C1 segment of cervical spinal cord (tissue), 14 donors: ENCODE data around the gene LARP6.
"Not testable (repeated sequence)": the region's sequence is repeated elsewhere in the genome, so short reads cannot be mapped to it uniquely, and the experiment has no call there.

Experiments
- DNase-seq, 14 donors: peaks; one replicate each; lab custom pipeline; 2025; lab: John Stamatoyannopoulos, UW

The LARP6 gene

GRCh38 chr15:70859322-70859908 is 5.5 kb upstream of the LARP6 start:
- no peak for DNase-seq

DNA sequence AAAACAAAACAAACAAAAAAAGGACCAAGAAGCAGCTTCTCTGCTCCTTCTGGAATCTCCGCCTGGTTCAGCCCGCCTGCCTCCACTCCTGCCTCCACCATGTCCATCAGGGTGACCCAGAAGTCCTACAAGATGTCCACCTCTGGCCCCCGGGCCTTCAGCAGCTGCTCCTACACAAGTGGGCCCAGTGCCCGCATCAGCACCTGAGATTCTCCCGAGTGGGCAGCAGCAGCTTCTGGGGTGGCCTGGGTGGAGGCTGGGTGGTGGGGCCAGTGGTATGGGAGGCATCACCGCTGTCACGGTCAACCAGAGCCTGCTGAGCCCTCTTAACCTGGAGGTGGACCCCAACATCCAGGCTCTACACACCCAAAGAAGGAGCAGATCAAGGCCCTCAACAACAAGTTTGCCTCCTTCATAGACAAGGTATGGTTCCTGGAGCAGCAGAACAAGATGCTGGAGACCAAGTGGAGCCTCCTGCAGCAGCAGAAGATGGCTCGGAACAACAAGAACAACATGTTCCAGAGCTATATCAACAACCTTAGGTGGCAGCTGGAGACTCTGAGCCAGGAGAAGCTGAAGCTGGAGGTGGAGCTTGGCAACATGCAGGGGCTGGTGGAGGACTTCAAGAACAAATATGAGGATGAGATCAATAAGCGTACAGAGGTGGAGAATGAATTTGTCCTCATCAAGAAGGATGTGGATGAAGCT is 4.8 kb upstream of the LARP6 start:
- DNase-seq = not testable (repeated sequence)

DNA sequence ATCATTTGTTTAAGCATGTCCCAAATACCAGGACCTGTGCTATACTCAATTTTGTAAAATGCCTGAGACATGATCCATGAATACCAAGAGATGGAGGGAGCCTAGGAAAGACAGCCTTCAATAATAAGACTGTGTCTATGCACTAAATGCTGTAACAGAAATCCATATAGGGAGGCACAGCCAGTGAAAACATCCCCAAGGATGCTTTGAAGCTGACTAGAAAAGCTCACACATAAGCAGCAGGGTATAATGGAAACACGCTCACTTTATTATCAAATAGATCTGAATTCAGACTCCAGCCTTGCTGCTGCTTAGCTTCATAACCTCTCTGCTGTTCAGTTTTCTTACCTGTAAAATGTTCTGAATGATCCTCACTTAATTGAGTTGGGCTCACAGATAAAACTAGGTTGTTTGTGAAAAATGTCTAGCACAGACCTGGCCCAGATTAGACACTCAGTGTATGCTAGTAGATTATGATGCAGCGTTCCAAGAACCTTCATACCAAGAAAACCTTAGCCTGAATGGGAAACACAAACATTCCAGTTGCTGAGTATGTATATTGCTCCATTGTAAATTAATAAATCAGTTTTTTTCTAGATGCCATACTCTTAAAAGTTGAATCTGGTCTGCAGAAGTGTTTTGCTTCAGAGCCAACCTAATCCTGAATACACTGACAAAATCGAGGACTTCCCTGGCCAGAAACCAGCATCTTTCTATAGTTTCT is 3.8 kb upstream of the LARP6 start:
- DNase-seq = peak in 1 of 14 donors; percentile 14

GRCh38 chr15:70856884-70857561 is 3.1 kb upstream of the LARP6 start:
- DNase-seq = peak in 6 of 14 donors; percentile 27 to 62 (median 44)

- DNase-seq = peak in 1 of 14 donors; percentile 61
These were observed 2.4 kb upstream of the LARP6 start for GRCh38 chr15:70856177-70856883.

DNA sequence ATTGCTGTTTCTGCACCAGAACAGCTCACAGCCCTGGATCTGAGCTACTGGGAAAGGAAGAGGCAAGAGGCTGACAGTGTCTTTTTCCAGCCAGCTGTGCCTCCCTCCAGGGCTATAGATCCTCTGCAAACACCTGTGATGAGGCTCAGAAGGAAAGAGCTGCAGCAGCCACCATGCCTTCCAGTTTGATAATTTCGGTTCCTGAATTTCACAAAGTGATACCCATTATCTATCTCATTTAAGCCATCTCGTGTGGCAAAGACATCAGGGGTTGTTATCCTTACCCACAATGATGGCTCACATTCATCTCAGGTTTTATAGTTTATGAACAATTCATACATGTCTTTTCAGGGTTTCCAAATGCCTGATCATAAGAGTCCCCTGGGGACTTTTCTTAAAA is 1.8 kb upstream of the LARP6 start:
- DNase-seq = peak in 1 of 14 donors; percentile 10

- DNase-seq = no peak
These were observed 664 bp upstream of the LARP6 start for GRCh38 chr15:70854666-70854976.

DNA sequence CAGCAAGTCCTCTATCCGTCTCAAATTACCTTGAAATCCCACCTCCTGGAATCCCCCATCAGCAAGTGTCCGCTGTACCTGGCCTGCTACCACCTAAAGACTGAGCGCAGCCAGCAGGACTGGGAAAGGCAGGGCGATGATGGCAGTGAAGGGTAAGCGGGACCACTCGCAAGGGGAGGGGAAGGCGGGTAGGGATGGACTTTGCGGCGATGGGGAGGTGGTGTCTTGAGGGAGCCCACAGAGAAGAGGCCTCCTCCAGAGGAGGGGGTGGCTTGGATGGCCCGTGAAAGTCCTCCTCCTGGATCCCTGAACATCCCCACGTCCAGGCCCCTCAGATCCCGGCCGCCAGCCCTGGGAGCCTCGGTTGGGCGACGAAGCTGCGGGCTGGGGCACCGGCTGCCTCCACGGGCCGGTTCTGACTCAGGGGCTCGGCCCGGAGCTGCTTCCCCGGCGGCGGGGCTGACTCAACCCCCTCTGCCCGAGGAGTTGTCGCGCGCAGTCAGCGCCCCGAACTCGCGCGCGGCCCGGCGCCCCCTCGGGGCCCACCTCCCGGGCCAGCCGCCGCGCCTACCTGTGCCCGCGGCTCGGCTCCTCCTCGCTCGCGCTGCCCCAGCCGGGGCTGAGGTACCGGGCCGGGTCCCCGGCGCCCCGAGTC is 512 bp downstream of the LARP6 start:
- peak in 5 of 14 donors; percentile 32 to 72 (median 64) for DNase-seq

- DNase-seq = peak in 1 of 14 donors; percentile 33
These were observed 1.2 kb downstream of the LARP6 start for GRCh38 chr15:70852501-70853317.

- no peak for DNase-seq
These were observed 2.1 kb downstream of the LARP6 start for GRCh38 chr15:70851889-70852288.

- no peak for DNase-seq
These were observed 8.2 kb downstream of the LARP6 start for GRCh38 chr15:70845602-70846360.

DNA sequence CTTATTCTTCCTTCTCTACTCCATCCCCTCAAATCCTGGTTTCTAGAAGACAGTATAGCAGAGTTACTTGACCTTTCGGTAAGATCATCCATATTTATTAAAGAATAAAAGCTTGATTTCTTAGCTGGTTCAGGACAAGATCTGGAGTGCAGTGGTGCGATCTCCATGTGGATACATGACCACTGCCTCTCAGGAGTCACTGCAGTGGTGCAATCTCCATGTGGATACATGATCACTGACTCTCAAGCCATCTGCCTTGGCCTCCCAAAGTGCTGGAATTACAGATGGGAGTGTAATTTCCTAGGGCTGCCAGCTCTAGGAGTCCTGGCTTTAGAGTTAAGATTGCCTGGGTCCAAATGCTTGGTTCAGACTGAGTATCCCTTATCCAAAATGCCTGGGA is 16.5 kb downstream of the LARP6 start:
- no peak for DNase-seq

- no peak for DNase-seq
These were observed 18.1 kb downstream of the LARP6 start for GRCh38 chr15:70835841-70836240.

DNA sequence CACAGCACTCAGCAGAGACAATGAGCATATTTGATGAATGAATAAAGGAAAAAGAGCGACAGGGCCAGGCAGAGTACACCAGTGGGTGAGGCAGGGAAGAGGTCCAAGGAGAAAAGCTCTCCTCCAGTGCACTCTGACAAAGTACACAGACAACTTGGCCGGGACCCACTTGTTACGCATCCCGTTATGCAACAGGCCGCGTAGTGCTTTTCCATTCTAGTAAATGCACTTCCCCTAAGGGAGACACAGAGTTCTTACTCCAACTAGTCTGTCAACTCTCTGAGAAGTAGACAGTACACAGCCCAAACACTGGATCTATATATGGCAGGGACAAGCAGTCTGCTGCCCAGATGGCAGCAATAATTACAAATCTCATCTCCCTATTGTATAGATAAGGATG is 18.5 kb downstream of the LARP6 start:
- DNase-seq = no peak

GRCh38 chr15:70834999-70835398 is 19.0 kb downstream of the LARP6 start:
- no peak for DNase-seq

DNA sequence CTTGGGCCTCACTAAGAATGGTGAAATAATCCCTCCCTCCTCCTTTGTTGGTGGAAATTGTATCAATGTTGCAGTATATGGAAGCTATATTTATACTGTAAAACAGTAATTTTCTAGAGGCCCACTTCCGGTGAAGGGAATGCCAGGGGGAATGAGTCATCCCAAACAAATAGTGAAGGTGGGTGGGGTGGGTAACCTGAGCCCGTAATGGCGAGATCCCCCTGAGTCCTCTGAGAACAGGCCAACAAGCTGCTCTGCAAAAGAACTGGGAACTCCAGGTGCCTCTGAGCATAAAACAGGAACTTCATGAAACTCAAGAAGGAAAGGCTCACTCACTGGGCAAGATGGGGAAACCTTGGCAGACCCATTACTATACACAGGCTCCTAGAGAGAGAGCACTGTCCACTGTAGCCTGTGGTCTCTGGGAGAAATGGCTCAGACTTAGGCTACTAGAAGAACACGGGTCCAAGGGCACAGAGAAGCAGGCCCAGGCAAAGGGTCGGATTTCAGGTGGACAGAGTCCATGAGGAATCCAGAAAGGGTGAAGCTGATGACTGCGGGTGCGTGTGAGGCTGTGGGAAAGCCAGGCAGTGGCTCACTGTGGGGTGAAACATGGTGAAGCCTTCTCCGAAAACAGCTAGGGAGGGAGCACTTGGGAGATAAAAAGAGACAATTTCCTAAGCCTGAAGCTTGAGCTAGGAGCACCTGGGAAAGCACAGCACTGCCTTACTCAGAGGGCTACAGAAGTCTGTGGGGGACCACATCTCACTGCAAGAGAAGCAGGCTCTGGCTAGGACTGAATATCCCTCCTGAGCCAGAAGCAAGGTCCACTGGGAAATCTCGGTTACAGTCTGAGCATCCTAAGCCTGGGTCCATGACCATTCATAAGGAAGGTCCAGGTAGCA is 19.8 kb downstream of the LARP6 start:
- DNase-seq = no peak

GRCh38 chr15:70833422-70833821 is 20.5 kb downstream of the LARP6 start:
- no peak for DNase-seq

- DNase-seq = no peak
These were observed 21.8 kb downstream of the LARP6 start for GRCh38 chr15:70832176-70832575.
